NCI-H2196 treated with DMSO at 0.1 percent for 48 hours (cell line): ENCODE data around the gene WASHC3.

Experiments used
- DNase-seq: peaks from one replicate; lab custom pipeline; 2025; ENCODE audit not compliant: unreplicated experiment; lab: John Stamatoyannopoulos, UW

The WASHC3 gene

DNA sequence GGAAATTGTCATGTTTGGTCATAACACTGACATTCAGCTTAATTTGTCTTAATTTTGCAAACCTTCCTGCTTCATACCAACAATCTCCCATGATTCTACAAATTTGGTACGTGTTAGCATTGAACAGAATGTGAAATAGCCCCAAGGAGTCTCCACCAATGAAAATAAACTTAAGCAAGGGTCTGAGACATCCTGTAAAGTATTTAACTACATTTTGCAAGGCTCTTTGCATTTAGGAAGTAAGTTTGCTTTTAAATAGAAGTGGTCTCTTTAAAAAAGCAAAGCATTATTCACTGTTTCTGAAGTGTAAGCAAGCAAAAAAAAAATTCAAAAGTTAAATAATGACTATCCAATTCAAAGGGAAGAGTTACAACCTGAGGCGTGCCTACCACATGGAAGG lies 79.9 kb downstream of the WASHC3 start:
- DNase-seq, result no peak

DNA sequence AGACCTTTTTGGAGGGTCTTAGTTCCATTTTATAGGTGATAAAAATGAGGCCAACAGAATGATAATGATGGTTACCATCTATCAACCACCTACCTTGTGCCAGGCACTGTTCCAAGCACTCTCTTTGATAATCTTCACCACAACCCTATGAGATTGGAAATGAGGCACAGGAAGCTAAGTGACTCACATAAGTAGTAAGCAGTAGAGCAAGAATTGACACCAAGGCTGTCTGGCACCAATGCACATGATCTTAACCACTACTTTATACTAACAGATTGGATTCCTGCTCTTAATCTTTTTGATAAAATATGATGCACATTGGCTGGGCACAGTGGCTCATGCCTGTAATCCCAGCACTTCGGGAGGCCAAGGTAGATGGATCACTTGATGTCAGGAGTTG lies 93.0 kb downstream of the WASHC3 start:
- no peak for DNase-seq

DNA sequence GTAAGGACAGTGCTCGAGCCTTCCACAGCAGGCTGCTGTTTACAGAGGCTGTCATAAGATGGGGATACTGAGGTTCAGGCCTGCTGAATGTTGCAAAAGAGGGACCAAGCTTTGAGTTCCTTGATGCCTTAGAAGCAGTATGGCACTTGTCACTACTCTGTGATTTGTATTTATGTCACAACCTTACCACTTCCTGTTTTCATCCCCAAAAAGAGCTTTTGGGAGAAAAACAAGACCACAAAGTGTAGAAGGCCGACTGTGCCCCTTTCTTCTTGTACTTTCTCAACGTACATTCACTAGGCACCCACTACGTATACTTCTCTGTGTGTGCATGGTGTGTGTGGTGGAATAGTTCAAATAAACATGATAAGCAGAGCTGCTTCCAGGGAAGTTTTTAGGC lies 94.3 kb downstream of the WASHC3 start:
- DNase-seq, result no peak

DNA sequence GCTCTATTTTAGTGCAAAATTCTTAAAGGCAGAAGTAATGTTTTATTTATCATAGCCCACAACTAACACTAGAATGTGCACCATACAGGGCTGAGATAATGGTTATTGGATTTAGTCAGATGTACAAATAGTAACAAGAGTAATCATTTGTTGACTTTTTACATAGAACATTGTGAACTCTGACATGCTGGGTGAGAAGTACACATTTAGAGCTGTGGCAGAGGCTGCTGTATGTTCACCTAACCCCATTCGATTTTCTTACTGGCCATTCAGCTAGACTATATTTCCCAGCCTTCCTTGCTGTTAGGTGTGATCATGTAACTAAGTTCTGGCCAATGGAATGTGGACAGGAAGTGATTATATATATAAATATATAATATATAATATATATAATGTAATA lies 95.3 kb downstream of the WASHC3 start:
- no peak for DNase-seq

DNA sequence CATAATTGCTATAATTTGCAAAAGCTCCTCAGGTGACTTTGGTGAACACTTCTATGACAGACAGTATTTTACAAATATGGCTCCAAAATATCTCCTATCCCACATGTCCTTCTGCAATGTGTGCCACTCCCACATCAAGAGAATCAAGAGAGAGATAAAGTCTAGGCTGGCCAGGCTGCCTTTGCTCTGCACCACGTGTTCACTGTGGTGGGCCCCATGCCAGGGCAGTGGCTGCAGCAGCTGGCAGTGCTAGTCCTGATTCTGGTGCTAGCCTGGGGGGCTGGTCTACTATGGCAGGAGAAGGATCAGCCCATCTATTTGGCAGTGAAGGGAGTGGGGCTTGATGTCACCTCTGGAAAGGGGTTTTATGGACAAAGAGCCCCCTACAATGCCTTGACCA lies 98.1 kb downstream of the WASHC3 start:
- no peak for DNase-seq
